HL-60/S4 treated with phorbol 12-myristate 13-acetate at 8.2 ng/mL for 4 days and 3 days (cell line): ENCODE results near the gene NGFR.

ENCODE experiments used
- in situ Hi-C: fragments of 300-500 bp; cut with MboI; formaldehyde crosslinking; loops from 2 replicates; pipeline ENCODE4 v1.15.0; 2022; ENCODE audit warnings: low sequenced_read_pairs

NGFR gene

DNA sequence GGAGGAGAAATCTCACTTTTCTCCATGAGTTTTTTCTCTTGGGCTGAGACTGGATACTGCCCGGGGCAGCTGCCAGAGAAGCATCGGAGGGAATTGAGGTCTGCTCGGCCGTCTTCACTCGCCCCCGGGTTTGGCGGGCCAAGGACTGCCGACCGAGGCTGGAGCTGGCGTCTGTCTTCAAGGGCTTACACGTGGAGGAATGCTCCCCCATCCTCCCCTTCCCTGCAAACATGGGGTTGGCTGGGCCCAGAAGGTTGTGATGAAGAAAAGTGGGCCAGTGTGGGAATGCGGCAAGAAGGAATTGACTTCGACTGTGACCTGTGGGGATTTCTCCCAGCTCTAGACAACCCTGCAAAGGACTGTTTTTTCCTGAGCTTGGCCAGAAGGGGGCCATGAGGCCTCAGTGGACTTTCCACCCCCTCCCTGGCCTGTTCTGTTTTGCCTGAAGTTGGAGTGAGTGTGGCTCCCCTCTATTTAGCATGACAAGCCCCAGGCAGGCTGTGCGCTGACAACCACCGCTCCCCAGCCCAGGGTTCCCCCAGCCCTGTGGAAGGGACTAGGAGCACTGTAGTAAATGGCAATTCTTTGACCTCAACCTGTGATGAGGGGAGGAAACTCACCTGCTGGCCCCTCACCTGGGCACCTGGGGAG is 19.1 kb downstream of the NGFR start:
- in situ Hi-C loops, result no loop called here

DNA sequence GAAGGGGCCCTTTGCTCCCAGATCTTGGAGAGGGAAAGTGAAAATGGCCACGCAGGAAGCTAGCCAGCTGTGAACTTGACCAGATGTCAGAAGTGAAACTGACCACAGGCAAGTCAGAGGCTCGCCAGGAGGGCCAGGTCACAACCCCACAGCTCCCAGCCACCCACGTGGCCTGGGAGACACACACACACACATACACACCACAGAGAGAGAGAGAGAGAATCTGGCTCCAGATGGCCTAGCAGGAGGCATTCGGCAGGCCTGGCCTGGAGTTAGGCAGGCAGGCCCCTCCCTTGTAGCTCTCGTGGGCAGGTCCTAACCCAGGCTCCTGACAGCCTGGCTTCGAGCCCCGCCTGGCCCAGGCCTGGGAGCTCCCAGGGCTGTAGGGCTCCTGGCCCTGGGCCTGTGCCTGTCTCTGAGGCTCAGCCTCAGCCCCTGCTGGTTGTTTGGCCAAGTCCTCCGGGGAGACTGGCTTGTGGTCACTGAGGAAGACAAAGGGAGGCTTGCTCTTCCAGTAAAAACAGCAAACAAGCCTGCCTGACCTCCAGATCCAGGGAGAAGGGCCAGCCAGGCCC is 20.2 kb downstream of the NGFR start:
- in situ Hi-C loops, result no loop called here

DNA sequence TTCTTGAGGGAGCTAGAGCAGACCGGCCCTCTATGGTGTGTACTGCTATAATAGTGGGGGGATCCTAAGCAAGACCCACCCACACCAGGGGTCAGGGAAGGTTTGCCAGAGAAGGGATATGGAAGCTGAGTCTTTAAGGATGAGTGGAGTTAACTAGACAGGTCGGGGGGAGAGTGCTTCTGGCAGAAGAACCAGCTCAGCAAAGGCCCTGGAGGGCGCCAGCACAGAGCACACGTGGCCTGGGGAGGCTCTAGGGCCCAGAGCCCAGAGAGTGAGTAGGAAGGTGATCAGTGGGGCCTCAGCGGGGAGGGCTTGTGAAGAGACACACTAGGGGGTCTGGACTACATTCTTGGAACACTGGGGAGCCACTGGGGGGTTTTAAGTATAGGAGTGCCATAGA is 21.1 kb downstream of the NGFR start:
- in situ Hi-C loops, result no loop called here

DNA sequence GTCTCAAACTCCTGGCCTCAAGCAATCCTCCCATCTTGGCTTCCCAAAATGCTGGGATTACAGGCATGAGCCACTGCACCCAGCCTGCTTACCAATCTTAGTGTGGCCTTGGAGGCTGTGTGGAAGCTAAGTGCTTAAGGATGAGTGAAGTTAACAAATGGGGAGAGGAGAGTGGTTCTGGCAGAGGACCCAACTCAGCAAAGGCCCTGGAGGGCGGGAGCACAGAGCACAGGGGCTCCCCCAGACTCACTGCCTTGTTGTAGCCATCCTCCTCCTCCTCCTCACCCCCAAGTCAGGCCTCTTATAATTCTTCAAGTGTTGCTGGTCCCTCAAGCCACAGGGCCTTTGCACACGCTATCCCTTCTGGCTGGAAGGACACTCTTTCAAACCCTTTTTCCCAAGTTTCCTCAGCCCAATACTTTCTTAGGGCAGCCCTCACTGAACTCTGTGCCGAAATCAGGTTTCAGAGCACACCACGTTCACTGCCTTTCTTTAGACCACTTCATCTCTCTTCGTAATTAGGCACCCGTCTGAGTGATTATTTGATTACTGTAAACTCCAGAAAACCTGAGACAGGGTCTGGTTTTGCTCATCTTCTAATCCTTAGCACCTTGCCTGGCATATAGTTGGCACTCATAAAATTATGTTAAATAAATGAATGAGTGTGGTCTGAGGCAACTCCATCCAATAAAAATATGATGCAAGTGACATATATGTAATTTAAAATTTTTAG is 23.4 kb downstream of the NGFR start:
- in situ Hi-C loops, result no loop called here

DNA sequence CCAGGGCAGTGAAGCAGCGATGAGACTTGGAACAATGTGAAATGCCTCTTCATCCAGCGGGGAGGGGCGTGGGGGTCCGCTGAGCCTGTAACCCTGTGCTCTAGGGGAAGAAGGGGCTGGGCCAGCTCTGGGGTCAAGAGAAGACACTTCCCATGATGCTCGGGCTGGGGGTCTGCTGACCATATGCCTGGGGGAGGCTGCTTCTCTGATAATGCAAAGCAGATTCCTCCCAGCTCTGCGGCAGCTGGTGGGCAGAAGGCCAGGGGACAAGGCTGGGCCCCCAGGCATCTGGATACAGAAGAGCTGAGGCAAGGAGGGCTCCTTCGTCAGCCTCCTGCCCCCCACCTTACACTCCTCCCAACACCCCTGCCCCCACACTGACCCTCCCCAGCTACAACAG is 24.7 kb downstream of the NGFR start:
- in situ Hi-C loops, result no loop called here

DNA sequence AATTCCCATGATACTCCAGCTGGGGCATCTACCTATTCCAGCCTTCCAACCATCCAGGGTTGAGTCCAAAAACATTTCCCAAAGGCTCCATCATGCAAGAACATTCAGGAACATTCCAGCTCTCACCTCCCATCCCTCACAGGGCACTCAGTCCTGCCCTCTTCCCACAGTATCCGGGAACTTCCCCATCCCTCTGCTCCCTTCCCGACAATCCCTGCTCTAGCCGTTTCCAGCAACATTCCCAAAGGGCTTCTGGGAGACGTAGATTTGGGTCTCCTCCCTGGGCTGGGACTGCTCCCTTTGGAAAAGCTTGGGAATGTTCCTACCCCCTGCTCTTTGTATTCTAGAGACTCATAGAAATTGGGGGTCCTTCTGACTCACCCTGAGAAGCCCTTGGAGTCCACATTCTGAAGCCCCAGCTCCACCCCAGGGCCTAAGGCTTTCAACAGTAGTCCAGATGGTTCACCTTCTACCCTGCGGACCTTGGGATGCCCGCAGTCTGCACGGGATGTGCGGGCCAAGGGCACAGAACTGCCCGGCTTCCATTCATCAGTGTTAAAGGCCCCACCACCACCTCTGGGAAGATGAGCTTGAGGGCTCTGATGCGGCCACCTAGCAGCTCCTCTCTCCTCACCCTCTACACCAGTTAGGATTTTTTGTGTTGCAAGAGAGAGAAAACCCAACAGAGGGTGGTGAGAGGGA is 25.4 kb downstream of the NGFR start:
- in situ Hi-C loops, result no loop called here

DNA sequence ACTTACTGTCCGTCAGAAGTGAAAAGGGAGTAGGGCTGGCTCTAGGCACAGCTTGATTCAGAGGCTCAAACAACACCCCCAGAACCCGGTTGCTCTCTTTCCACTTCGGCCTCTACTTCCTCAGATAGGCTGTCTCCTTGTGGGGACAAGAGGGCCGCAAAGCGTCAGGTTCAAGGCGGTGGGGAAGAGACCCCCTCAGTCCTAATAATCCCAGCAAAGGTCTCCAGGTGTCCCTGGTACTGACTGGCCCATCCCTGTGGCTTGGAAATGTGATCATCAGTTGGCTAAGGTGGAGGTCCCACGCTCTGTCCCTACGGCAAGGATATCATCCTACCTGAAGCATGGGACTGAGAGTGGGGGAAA is 26.0 kb downstream of the NGFR start:
- in situ Hi-C loops, result no loop called here

DNA sequence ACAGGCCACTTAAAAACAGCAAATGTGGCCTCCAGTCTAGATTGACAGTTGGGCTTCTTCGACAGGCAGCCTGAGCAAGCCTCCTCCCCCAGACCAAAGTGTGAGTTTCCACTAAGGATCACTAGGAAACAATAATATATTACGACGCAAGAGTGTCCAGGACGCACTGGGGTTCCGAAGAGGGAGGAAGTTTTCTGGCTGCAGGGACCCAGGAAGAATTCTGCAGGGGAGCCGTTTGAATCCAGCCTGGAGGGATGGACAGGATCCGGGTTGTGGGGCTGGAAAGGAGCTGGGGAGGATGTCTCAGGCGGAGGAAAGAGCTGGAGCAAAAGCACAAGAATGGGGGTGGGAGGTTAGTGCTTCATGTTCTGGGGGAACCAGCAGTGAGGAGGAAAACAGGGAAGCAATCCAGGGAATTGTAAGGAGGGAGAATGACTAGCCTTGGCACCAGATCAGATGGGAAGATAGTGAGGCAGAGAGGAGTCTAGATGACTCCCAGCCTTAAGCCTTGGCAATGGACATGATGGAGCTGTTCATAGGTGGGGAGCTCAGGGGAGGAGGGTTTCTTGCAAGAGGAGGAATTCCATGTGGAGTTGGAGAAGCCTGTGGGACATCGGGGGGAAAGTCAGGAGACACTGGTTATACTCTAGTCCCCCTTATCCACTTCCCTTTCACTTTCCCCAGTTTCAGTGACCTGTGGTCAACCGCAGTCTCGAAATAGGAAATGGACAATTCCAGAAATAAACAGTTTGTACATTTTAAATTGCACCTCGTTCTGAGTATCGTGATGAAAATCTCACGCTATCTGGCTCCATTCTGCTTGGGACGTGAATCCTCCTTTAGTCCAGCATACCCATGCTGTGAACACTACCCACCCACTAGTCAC is 26.6 kb downstream of the NGFR start:
- in situ Hi-C loops, result no loop called here

DNA sequence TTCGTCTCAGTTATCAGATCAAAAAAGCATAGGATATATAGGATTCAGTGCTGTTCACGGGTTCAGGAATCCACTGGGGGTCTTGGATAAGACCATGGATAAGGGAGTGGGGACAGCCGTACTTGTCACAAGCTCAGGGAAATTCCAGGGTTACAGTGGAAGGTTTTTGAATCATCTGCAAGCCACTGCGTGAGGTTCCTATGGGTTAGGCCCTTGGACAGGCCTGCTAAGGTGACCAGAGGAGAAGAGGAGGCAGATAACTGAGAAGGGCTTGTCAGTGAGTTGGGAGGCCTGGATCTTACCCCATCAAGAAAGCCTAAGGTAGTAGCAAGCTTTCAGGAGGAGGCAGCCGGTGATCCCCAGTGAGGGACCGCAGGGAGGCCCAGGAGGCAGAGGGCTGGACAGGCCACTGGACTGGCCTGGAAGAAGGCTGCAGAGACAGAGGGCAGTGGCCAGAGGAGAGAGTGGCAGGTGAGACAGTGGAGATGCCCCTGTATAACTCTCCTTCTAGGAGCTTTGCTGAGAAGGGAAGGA is 27.3 kb downstream of the NGFR start:
- in situ Hi-C loops, result no loop called here

DNA sequence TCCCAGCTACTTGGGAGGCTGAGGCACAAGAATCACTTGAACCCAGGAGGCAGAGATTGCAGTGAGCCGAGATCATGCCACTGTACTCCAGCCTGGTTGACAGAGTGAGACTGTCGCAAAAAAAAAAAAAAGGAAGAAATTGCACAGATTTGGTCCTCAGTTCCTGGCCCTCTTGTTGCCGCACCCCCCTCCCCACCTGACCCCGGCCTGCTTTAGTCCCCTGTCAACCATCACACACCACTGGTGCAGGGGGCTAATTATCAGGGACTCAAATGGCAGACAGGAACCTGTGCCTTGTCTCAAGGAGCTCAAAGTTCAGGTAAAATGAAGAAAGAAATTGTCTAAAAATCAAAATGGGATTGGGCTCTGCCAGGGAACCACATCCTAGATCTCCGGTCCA is 28.1 kb downstream of the NGFR start:
- in situ Hi-C loops, result no loop called here

DNA sequence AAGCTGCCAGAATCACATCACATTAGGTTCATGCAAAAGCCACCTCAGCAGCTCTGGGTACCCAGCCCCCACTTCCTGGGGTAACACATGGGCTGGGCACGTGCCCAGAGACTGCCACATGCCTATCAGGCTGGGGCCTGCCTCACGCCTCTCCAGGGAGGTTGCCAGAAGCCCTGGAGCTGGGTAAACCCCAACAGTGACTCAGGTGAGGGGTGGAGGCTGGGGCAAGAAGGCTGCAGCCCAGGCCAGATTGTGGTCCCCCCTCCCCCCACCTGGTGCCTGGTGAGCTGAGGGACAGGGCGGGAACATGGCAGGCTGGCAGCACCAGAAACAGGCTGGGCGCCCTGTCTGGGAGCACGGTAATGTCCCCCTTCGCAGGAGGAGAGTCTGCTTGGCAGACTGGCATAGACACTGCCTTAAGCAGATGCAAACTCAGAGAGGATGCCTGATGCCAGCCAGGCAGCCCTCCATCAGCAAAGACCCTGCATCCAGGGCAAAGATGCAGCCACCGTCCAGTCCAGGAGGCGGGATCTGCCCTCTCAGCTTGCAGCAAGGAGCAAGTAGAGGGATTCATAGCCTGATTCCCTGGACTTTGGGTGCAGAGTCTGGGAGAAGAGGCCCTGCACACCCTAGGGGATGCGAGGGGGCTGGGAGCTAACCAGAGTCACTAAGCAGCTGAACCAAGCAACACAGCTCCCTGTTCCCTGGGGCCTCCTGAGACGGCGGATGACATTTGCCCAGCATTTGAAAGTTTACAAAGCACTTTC is 28.8 kb downstream of the NGFR start:
- in situ Hi-C loops, result no loop called here

DNA sequence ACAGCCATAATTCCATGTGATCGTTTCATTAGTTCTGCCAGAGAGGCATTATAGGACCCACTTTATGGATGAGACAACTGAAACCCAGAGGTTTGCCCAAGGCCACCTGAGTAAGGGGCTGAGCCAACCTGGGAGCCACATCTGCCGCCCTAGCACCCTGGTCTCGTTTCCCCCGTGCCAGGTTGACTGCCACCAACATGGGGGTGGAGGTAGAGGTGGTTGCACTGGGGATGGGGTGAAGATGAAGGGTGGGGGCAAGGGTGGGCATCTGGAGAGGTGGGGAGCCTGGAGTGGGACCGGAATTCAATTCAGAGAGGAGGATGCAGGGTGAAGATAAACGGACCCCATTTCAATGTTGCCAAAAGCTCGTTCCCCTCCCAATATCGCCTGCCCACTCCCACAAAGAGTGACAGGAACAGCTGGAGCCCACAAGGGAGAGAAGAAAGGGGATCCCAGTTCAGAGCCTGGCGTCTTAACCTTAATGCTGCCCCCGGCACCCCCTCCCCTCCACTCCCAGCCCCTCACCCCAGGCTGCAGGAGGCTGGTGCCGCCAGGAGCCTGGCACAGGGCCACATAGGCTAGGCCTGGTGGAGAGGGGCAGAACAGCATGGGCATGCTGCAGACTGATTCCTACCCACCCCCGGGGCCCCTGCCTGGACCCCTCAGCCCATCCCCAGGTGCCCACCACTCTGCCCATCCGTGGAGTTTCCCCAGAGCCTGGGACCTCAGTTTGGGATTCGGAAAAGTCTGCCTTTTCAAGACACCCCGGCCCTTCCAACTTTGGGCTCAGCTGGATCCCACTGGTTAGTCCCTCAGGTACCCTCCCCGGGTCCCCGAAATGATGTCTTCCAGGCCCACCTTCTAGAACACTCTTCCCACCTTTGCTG is 29.6 kb downstream of the NGFR start:
- in situ Hi-C loops, result loop anchor here (25.0 kb wide), 1 partner anchor 387 kb away; the partner anchor contains the start of gene B4GALNT2

DNA sequence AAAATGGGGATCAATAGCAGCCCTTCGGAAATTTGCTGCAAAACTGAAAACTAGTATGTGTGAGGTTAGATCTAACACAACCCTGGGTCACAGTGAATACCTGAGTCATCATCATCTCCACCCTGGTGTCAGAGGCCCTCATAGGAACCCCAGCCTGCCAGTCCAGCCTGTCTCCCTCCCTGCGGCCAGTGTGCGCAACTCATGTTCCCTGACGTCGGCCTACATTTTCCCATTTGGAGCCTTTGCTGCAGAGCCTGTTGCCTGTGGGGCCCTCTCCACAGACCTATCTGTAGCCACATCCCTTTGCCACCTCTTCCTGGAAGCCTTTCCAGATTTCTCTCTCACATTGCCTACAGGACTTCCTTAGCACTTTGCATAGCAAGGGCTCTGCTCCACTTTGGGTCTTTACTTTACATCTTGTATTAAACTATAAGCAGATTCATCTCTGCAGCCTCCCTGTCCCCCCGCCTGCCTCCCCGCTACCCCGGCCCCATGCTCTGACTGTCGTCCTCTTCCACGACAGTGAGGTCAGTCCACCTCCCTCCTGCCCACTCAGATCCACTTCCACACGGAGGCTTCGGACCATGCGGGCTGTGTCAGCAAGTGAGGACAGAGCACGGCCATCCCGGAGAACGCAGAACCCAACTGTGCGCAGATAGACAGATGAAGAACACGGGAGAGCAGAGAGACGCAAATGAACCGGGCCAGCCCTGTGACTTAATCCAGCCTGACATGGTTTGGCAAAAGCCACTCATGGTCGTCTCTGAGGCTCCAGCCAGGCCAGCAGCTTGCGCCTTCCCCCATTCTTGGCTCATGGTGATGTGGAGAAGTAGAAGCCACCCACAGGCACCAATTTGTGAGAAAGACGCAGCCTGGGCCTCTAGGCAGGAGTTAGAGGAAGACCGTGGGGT is 31.0 kb downstream of the NGFR start:
- in situ Hi-C loops, result loop anchor here (25.0 kb wide), 1 partner anchor 389 kb away; the partner anchor contains the start of gene B4GALNT2

DNA sequence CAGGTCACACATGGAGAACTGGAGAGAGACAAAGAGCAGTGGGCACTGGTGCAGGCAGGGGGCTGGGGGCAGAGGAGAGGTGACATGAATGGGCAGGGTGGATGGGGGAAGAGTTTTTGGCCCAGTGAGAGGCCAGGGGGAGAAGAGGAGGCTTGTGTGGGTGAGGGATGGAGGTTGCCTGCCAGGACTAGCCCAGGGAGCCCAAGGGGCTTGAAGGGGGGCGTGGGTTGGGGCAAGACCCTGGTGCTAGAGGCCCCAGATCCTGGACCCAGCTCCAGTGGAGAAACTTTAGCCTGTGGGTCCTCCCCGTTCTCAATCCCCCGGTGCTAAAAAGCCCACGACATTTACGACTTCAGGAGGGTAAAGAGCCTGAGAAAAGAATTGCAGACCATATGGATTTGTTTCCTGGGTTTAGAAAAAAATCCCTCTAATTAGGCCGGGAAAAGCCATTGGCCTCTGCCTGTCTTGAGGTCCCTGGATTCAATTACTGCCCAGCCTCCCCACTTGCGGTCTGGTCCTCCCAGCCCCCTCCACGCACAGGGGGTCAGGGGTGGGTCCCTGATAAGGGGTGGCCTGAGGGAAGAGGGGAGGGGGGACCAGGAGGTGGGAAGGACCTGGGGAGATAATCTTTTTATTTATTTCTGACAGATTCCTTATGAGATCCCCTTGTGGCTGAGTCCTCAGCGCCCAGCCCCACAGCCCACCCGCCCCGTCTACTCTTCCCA is 33.0 kb downstream of the NGFR start:
- in situ Hi-C loops, result loop anchor here (25.0 kb wide), 1 partner anchor 391 kb away; the partner anchor contains the start of gene B4GALNT2

DNA sequence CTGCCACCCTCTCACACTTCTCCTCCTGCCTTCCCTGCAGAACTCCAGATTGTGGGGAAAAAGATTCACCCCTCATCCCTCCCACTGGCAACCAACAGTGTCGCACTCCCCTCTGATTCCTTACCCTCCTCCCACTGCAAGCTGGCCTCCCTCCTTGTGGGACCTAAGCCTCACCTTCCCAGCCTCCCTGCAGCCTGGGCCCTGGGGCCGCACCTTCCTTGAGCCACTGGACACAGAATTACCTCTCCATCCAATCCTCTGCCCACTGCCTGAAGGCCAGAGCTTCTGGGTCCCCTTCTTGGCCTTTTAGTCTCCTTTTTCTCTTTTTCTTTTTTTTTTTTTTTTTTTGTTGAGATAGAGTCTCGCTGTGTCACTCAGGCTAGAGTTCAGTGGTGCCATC is 33.9 kb downstream of the NGFR start:
- in situ Hi-C loops, result loop anchor here (25.0 kb wide), 1 partner anchor 392 kb away; the partner anchor contains the start of gene B4GALNT2

DNA sequence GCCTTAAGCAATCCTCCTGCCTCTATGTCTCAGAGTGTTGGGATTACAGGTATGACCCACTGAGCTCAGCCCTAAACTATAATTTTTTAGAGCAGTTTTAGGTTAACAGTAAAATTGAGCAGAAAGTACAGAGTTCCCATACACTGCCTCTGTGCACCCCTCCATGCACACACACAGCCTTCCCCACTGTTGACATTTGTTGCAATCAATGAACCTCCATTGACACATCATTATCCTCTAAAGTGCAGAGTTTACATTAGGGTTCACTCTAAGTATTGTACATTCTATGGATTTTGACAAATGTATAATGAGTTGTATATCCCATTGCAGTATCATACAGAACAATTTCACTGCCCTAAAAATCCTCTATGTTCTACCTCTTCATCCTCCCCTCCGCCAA is 35.0 kb downstream of the NGFR start:
- in situ Hi-C loops, result loop anchor here (25.0 kb wide), 1 partner anchor 393 kb away; the partner anchor contains the start of gene B4GALNT2

DNA sequence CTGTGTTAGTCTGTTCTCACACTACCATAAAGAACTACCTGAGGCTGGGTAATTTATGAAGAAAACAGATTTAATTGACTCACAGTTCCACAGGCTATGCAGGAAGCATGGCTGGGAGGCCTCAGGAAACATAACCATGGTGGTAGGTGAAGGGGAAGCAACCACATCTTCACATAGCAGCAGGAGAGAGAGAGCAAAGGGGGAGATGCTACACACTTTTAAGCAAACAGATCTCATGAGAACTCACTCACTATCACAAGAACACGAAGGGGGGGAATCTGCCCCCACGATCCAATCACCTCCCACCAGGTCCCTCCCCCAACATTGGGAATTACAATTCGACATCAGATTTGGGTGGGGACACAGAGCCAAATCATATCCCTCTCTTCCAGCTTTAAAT is 48.8 kb downstream of the NGFR start:
- in situ Hi-C loops, result loop anchor here (25.0 kb wide), 1 partner anchor 407 kb away; the partner anchor contains the start of gene B4GALNT2
